Endometrium (tissue), 2 donors: ENCODE data around the gene SH3BP5L.

Experiments used
- FAIRE-seq: peaks from 2 replicates; lab custom pipeline; 2012; peaks lifted over from hg19 to GRCh38; lab: Jason Lieb, UNC
- donor health status: control.
- donor health status: control.

The SH3BP5L gene

DNA sequence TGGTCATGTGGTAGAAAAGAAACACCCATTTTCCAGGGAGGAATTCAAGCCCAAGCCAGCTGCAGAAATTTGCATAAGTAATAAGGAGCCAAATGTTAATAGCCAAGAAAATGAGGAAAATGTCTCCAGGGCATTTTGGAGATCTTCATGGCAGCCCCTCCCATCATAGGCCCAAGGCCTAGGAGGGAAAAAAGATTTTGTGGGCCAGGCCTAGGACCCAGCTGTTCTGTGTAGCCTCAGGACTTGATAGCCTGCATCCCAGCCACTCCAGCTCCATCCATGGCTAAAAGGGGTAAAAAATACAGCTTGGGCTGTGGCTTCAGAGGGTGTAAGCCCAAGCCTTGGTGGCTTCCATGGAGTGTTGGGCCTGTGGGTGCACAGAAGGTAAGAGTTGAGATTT is 48.7 kb downstream of the SH3BP5L start:
- no peak for FAIRE-seq

DNA sequence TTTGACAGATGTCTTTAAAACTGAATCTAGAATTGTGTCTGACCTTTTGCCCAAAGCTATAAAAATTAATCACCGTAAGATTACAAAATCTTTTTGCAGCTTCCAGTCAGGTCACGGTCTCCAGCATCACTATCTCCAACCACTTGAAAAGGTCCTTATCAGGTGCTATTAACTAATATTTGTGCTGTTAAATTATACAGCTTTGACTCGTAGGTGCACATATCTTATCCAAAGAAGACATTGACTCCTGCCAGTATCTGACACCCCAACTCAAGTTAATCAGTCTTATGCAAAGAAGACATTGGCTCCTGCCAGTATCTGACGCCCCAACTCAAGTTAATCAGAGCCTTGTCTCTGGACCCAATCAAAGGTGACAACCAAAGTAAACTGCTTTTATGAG is 50.3 kb downstream of the SH3BP5L start:
- no peak for FAIRE-seq
